Erythroblast (primary cell): ENCODE measurements around the gene CDC26.

ENCODE experiments used
- GATA1 ChIP-seq: IDR thresholded peaks from 2 replicates; pipeline ENCODE4 v1.6.1; 2011; ENCODE audit warnings: low read depth, mild to moderate bottlenecking, control low read depth, low read length, moderate library complexity
- POLR2A ChIP-seq: IDR thresholded peaks from 2 replicates; pipeline ENCODE4 v1.6.1; 2011; ENCODE audit warnings: mild to moderate bottlenecking, low read length

GRCh38 chr9:113244556-113244955, 30.8 kb downstream of the CDC26 start:
- TF ChIP-seq POLR2A, result no peak
- TF ChIP-seq GATA1, result no peak
